H1 (cell line): Measurements from ENCODE around the gene DGCR8. TPM values are rescaled to one million over a fixed set of nuclear protein-coding genes. Genes with fewer than 3 reads are reported as not detected.
A peak's percentile ranks its signal among the peaks of the same experiment; 100 is the strongest.

ENCODE experiments used
- CTCF ChIA-PET: fragments of 300-600 bp; sonication (Branson Sonifier 250); formaldehyde crosslinking; loops from one replicate; lab custom pipeline; 2021; ENCODE audit not compliant: partially characterized antibody; lab: Charles Lee
- POLR2A ChIA-PET: fragments of 300-600 bp; sonication (Branson Sonifier 250); formaldehyde crosslinking; loops from one replicate; lab custom pipeline; 2021; ENCODE audit warnings: inconsistent platforms; ENCODE audit not compliant: partially characterized antibody; lab: Charles Lee
- DNase-seq, 2 experiments: peaks; one replicate each; pipeline versions ENCODE4 v3.0.0 to v3.0.0-alpha.2; 2010 to 2022; ENCODE audit warnings: low spot score in 2 of 2, low read depth in 1 of 2, mixed read lengths in 1 of 2
- FAIRE-seq: peaks from 2 replicates; lab custom pipeline; 2011; peaks lifted over from hg19 to GRCh38; lab: Jason Lieb, UNC
- H2AFZ ChIP-seq: 2 replicates; pipeline ENCODE4 v1.8.1; 2012; ENCODE audit warnings: low read length, inconsistent platforms
- H2AK5ac ChIP-seq: 2 replicates; pipeline ENCODE4 v1.6.1; 2013; ENCODE audit warnings: low read depth, low read length
- H2BK120ac ChIP-seq: replicated peaks from 2 replicates; pipeline ENCODE3; 2013; ENCODE audit warnings: low read depth, low read length, inconsistent platforms
- H2BK12ac ChIP-seq: 2 replicates; pipeline ENCODE4 v1.6.1; 2013; ENCODE audit warnings: low read depth, low read length
- H2BK15ac ChIP-seq: 2 replicates; pipeline ENCODE4 v1.6.1; 2013; ENCODE audit warnings: low read length
- H2BK20ac ChIP-seq: 2 replicates; pipeline ENCODE4 v1.6.1; 2013; ENCODE audit warnings: low read length
- H2BK5ac ChIP-seq: 2 replicates; pipeline ENCODE4 v1.6.1; 2013; ENCODE audit warnings: low read depth, low read length
- H3K14ac ChIP-seq: 2 replicates; pipeline ENCODE4 v1.6.1; 2013; ENCODE audit warnings: inconsistent platforms; ENCODE audit not compliant: insufficient read length
- H3K18ac ChIP-seq: 2 replicates; pipeline ENCODE4 v1.6.1; 2013; ENCODE audit warnings: low read length; ENCODE audit errors: extremely low read depth
- H3K23ac ChIP-seq: 2 replicates; pipeline ENCODE4 v1.6.1; 2013; ENCODE audit warnings: inconsistent platforms; ENCODE audit not compliant: insufficient read length
- H3K23me2 ChIP-seq: 2 replicates; pipeline ENCODE4 v1.6.1; 2013; ENCODE audit warnings: low read depth, low read length
- H3K27ac ChIP-seq: 2 replicates; pipeline ENCODE4 v1.6.1; 2011; ENCODE audit warnings: low read depth, low read length, inconsistent platforms
- H3K27me3 ChIP-seq, 4 experiments: replicated peaks in 1 of 4; 1 replicate in 1 of 4; 2 replicates in 3 of 4; pipeline versions ENCODE4 v1.6.1 to v1.8.1; 2011 to 2013; ENCODE audit warnings: low read length in 3 of 4, mild to moderate bottlenecking in 3 of 4, inconsistent platforms in 2 of 4, mixed read lengths in 2 of 4, moderate library complexity in 1 of 4; ENCODE audit not compliant: control insufficient read depth in 3 of 4, insufficient read depth in 3 of 4; ENCODE audit errors: extremely low read depth in 1 of 4
- H3K36me3 ChIP-seq, 4 experiments: 2 replicates each; pipeline versions ENCODE4 v1.6.1 to v1.8.1; 2011 to 2013; ENCODE audit warnings: mild to moderate bottlenecking in 4 of 4, low read length in 3 of 4, moderate library complexity in 2 of 4, control low read depth in 1 of 4, inconsistent platforms in 1 of 4; ENCODE audit not compliant: insufficient read depth in 4 of 4, control insufficient read depth in 2 of 4
- H3K4ac ChIP-seq: replicated peaks from 2 replicates; pipeline ENCODE3; 2013; ENCODE audit warnings: low read length, low read depth, mixed read lengths, inconsistent platforms; ENCODE audit not compliant: insufficient read length
- H3K4me1 ChIP-seq, 4 experiments: replicated peaks in 1 of 4; 1 replicate in 1 of 4; 2 replicates in 3 of 4; pipeline versions ENCODE4 v1.6.1 to v1.8.1; 2011 to 2013; ENCODE audit warnings: low read length in 3 of 4, inconsistent platforms in 2 of 4, mixed read lengths in 1 of 4; ENCODE audit not compliant: insufficient read depth in 4 of 4, control insufficient read depth in 3 of 4
- H3K4me2 ChIP-seq, 2 experiments: 2 replicates each; pipeline versions ENCODE4 v1.6.1 to v1.8.1; 2011 to 2013; ENCODE audit warnings: low read depth in 2 of 2, low read length in 2 of 2, control low read depth in 1 of 2, inconsistent platforms in 1 of 2, mild to moderate bottlenecking in 1 of 2; ENCODE audit not compliant: insufficient read depth in 1 of 2
- H3K4me3 ChIP-seq, 4 experiments: fragments of 200-600, 300-600 bp in 1 of 4; sonication (generic), shearing (Covaris generic), sonication (Bioruptor Twin) in 1 of 4; 2 replicates each; pipeline versions ENCODE4 v1.5.1 to v1.8.1; 2011 to 2016; ENCODE audit warnings: low read length in 4 of 4, low read depth in 3 of 4, control low read depth in 2 of 4, inconsistent platforms in 2 of 4, mild to moderate bottlenecking in 2 of 4, mixed read lengths in 1 of 4, moderate library complexity in 1 of 4; ENCODE audit not compliant: insufficient read depth in 2 of 4; ENCODE audit errors: extremely low read depth in 1 of 4
- H3K56ac ChIP-seq: replicated peaks from 2 replicates; pipeline ENCODE3; 2013; ENCODE audit warnings: low read depth, mild to moderate bottlenecking, mixed read lengths, low read length, inconsistent platforms; ENCODE audit not compliant: insufficient read length
- H3K79me1 ChIP-seq: 2 replicates; pipeline ENCODE4 v1.6.1; 2013; ENCODE audit warnings: low read depth, low read length, control low read depth
- H3K79me2 ChIP-seq, 2 experiments: 2 replicates each; pipeline versions ENCODE4 v1.6.1 to v1.8.1; 2012 to 2013; ENCODE audit warnings: low read length in 2 of 2, mild to moderate bottlenecking in 2 of 2, inconsistent platforms in 1 of 2; ENCODE audit not compliant: insufficient read depth in 2 of 2, control insufficient read depth in 1 of 2
- H3K9ac ChIP-seq, 4 experiments: replicated peaks in 1 of 4; 1 replicate in 1 of 4; 2 replicates in 3 of 4; pipeline versions ENCODE4 v1.6.1 to v1.8.1; 2011 to 2013; ENCODE audit warnings: low read depth in 3 of 4, low read length in 3 of 4, control low read depth in 2 of 4, mild to moderate bottlenecking in 2 of 4, moderate library complexity in 2 of 4, inconsistent platforms in 1 of 4; ENCODE audit errors: extremely low read depth in 1 of 4
- H3K9me3 ChIP-seq, 2 experiments: 2 replicates each; pipeline versions ENCODE4 v1.6.1 to v1.8.1; 2012 to 2013; ENCODE audit warnings: mild to moderate bottlenecking in 2 of 2, moderate library complexity in 2 of 2, control low read depth in 1 of 2, inconsistent platforms in 1 of 2, low read depth in 1 of 2, low read length in 1 of 2, mixed read lengths in 1 of 2; ENCODE audit not compliant: insufficient read depth in 2 of 2
- H4K20me1 ChIP-seq, 2 experiments: replicated peaks in 1 of 2; 2 replicates each; pipeline versions ENCODE3 to v1.8.1; 2011 to 2013; ENCODE audit warnings: inconsistent platforms in 2 of 2, low read length in 2 of 2, mild to moderate bottlenecking in 1 of 2; ENCODE audit not compliant: insufficient read depth in 2 of 2, control insufficient read depth in 1 of 2
- H4K5ac ChIP-seq: 2 replicates; pipeline ENCODE4 v1.6.1; 2013; ENCODE audit warnings: low read length, low read depth, mixed read lengths, inconsistent platforms; ENCODE audit not compliant: insufficient read length
- H4K8ac ChIP-seq: 2 replicates; pipeline ENCODE4 v1.8.0; 2013; ENCODE audit warnings: mild to moderate bottlenecking, moderate library complexity, low read length, inconsistent platforms; ENCODE audit not compliant: insufficient read depth; ENCODE audit errors: extremely low read depth
- H4K91ac ChIP-seq: replicated peaks from 2 replicates; pipeline ENCODE3; 2013; ENCODE audit warnings: low read length, mixed read lengths, inconsistent platforms; ENCODE audit not compliant: insufficient read length
- BACH1 ChIP-seq: IDR thresholded peaks from 2 replicates; pipeline ENCODE4 v1.6.1; 2012; ENCODE audit warnings: low read length, improper control_type of control experiment
- EZH2 ChIP-seq: fragments of 200-600 bp; sonication (generic); IDR thresholded peaks from 2 replicates; pipeline ENCODE4 v1.7.1; 2012; ENCODE audit warnings: low read depth, mild to moderate bottlenecking, moderate library complexity, low read length, inconsistent platforms; ENCODE audit not compliant: severe bottlenecking
- WGBS, 2 experiments: shearing (Covaris generic) in 1 of 2; methylation state at CpG; one replicate each; pipeline versions ENCODE4 v1.1.6 to v1.1.7; 2013 to 2015; ENCODE audit warnings: low lambda C conversion rate in 2 of 2, mixed read lengths in 2 of 2, inconsistent platforms in 1 of 2, low coverage in 1 of 2, missing lambda C conversion rate in 1 of 2; ENCODE audit not compliant: insufficient replicate concordance in 2 of 2, insufficient coverage in 1 of 2, insufficient read length in 1 of 2; ENCODE audit errors: extremely low coverage in 1 of 2, missing lambda C conversion rate in 1 of 2; 5-methylcytosine and 5-hydroxymethylcytosine counted together
- polyA plus RNA-seq, 7 experiments: library from polyadenylated mRNA; depleted of rRNA in 3 of 7; stranded (reverse) in 5 of 7; unstranded in 2 of 7; fragments of >200 nt in 5 of 7; fragments of 200-250 nt in 2 of 7; gene quantifications; 1 replicate in 5 of 7; 2 replicates in 1 of 7; 4 replicates in 1 of 7; pipeline versions ENCODE4 v1.2.1 to v1.2.3, GENCODE V29; 2011 to 2013; ENCODE audit warnings: missing spikeins in 2 of 7, mixed read lengths in 2 of 7
- total RNA-seq: library from RNA; stranded (reverse); fragmentation: NEBNext Ultra II Directional; extraction: Animal tissue kit (Norgen Biotek cat#: 25700); gene quantifications from 2 replicates; pipeline ENCODE4 v1.2.1, GENCODE V29; 2021

DGCR8 gene
- total and polyA plus RNA-seq, 2 of the 8 experiments (the other 6 are each of a cell fraction or from before 2014, with no cell fraction given): 23.7 to 43.7 TPM

GRCh38 chr22:20085651-20086050, 5.6 kb downstream of the DGCR8 start:
- H2BK12ac ChIP-seq: no peak overlapping the region
- H3K56ac ChIP-seq: no peak overlapping the region
- no peak overlapping the region for H2AFZ ChIP-seq
- FAIRE-seq (no peak), DNase-seq (no peak)
- no peak overlapping the region for H3K18ac ChIP-seq
- no peak overlapping the region for H2BK20ac ChIP-seq
- peaks cover 3 to 19% (median 10%) of the 10 kb centered on the region in 4 experiments; a peak in 6 of 7 replicates for H3K4me1 ChIP-seq
- H3K14ac ChIP-seq: no peak overlapping the region
- H4K8ac ChIP-seq: peak overlapping the region; percentile 1; the same call in 1 of the 2 replicates
- TF ChIP-seq BACH1: no peak
- TF ChIP-seq EZH2: no peak
- no peak overlapping the region for H4K91ac ChIP-seq
- H3K4me3 ChIP-seq: no peak overlapping the region
- no peak overlapping the region for H3K23ac ChIP-seq
- H3K79me2 ChIP-seq: peaks cover 26 to 67% of the 10 kb centered on the region in 2 experiments
- H4K5ac ChIP-seq: no peak overlapping the region
- no peak overlapping the region for H2AK5ac ChIP-seq
- no peak overlapping the region for H2BK120ac ChIP-seq
- H3K27me3 ChIP-seq: no peaks in the 10 kb centered on the region
- no peak overlapping the region for H3K4ac ChIP-seq
- H3K9me3 ChIP-seq: no peaks in the 10 kb centered on the region
- peaks cover 7% of the 10 kb centered on the region for H3K23me2 ChIP-seq
- H3K27ac ChIP-seq: no peak overlapping the region
- no peak overlapping the region for H3K9ac ChIP-seq
- CTCF ChIA-PET: interaction anchor here (0.7 to 4.3 kb wide), 16 partner anchors 10 to 134 kb away, joined by 3 to 18 read pairs (median 7); partner anchors contain the start of gene RANBP1
- H3K36me3 ChIP-seq: peaks cover 45 to 51% (median 49%) of the 10 kb centered on the region in 4 experiments
- POLR2A ChIA-PET: interaction anchor here (1.0 to 29.4 kb wide), 7 partner anchors 8 to 115 kb away, joined by 3 to 598 read pairs (median 4); partner anchors contain the start of genes RANBP1 and TRMT2A
- whole genome bisulfite sequencing, 2 experiments: 95% methylated on average over 20 of the region's 20 CpGs; no CpG with 5 or more reads in 1 of the 2 experiments
- H3K79me1 ChIP-seq: peaks cover 35% of the 10 kb centered on the region
- no peak overlapping the region for H2BK15ac ChIP-seq
- no peak overlapping the region for H2BK5ac ChIP-seq
- H4K20me1 ChIP-seq: peaks cover 25 to 61% of the 10 kb centered on the region in 2 experiments
- no peak overlapping the region for H3K4me2 ChIP-seq
